Dermis blood vessel endothelial cell (primary cell): ENCODE data around the gene VEPH1. TPM values are rescaled to one million over a fixed set of nuclear protein-coding genes. Genes with fewer than 3 reads are reported as not detected.
"Not testable (repeated sequence)": the region's sequence is repeated elsewhere in the genome, so short reads cannot be mapped to it uniquely, and the experiment has no call there.

Experiments used
- DNase-seq: peaks from one replicate; pipeline ENCODE4 v3.0.0; 2010
- total RNA-seq: library from RNA; depleted of rRNA; stranded (reverse); fragments of >200 nt; gene quantifications from 2 replicates; pipeline ENCODE4 v1.2.3, GENCODE V29; 2014

The VEPH1 gene
- total RNA-seq, 1 donor from 2014 or later, result 8.2 TPM

GRCh38 chr3:157336252-157337009, 166.8 kb downstream of the VEPH1 start:
- DNase-seq, result no peak

GRCh38 chr3:157335233-157336076, 167.8 kb downstream of the VEPH1 start:
- peak; percentile 99 for DNase-seq

GRCh38 chr3:157333551-157333991, 169.6 kb downstream of the VEPH1 start:
- DNase-seq, result no peak

DNA sequence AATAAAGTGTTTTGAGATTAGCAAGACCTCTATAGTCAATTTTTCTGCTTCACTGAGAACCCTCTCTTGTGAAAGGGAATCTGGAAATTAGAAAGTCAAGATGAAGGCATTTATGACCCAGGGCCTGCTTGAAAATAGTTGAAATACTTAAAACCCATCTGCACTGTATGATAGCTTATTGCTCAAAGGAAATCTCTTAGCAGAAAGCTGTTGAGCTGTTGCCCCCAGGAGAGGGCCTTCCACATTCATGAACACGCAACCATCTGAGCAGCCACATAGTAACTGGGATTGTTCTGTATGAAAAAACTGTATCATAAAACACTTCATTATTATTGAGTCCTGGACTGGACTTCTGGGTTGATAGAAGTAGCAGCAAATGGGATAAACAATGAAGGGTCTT, 173.0 kb downstream of the VEPH1 start:
- DNase-seq, result no peak

- no peak for DNase-seq
These were observed 173.7 kb downstream of the VEPH1 start for GRCh38 chr3:157329551-157329950.

- no peak for DNase-seq
These were observed 175.4 kb downstream of the VEPH1 start for GRCh38 chr3:157327837-157328236.

GRCh38 chr3:157327018-157327417, 176.2 kb downstream of the VEPH1 start:
- DNase-seq, result no peak

- not testable (repeated sequence) for DNase-seq
These were observed 178.3 kb downstream of the VEPH1 start for GRCh38 chr3:157324869-157325268.

DNA sequence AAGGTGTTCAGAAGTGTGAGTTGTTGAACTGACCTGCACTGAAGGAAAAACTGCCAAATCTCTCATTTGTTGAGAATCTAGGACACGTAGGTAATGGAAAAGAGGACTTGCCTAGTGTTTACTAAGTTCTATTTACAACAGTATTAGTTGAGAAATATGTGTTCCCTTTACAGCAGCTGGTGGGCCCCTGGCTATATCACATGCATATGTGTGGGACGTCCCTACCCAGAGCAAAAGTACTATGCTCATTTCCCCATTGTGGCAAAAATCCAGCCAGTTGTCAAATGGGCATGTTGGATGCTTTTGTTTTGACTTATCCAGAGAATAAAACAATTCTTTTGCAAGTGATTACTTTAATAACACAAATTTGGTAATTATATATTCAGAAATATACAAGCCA, 179.9 kb downstream of the VEPH1 start:
- no peak for DNase-seq

GRCh38 chr3:157319672-157320071, 183.5 kb downstream of the VEPH1 start:
- DNase-seq, result no peak

DNA sequence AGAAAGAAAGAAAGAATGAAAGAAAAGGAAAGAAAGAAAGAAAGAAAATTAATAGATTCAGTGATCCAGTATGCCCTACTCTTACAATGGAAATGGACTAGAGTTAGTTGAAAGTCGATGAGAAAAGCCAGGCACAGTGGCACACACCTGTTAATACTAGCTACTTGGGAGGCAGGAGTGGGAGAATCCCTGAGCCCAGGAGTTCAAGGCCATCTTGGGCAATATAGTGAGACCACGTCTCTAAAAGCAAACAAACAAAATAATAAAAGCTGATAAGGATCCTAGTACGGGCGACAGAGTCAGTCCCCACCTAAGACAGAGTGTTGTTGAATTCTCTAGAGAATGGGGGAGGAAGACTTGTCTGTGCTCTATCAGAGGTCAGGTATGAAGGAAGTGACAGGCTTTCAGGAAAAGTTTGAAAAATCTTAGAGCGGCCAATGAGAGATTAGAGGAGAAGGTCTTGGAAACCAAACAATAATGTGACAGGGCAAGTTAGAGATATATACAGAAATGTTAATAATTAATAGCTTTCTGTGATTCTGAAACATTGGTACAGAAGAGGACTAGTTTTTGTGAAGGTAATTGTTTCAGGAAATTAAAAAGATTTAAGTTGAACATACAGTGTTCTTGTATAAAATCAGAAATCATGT, 184.5 kb downstream of the VEPH1 start:
- DNase-seq, result no peak

DNA sequence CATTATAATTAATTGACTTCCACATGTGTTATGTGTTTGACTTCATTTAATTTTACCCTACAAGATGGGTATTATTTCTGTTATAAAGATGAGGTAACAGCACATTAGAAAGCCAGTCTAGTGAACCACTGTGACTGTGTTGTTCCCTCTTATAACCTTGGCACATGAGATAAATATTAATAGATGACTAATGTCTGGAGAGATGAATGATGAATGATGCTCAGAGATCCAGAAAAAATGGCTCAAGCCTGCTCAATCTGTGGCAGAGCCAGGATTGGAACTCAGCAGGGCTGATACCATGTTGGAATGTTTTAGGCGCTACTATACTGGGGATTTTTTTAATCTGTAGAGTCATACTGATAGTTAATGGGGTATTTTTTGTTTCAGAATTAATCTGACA, 185.3 kb downstream of the VEPH1 start:
- no peak for DNase-seq

DNA sequence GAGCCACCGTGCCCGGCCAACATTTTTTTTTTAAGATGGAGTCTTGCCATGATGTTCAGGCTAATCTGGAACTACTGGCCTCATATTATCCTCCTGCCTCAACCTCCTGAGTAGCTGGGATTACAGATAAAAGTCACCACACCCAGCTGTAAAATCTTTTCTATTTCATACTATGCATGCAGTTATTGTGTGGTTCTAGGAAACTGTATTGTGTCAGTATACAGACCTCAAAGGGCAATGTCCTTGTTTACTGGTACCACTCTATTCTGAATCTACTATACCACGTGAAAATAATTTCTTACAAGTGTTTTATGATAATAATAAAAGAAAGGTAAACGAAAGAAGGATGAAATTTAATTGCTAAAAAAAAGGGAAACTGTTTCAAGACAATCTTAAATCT, 190.0 kb downstream of the VEPH1 start:
- DNase-seq, result no peak

DNA sequence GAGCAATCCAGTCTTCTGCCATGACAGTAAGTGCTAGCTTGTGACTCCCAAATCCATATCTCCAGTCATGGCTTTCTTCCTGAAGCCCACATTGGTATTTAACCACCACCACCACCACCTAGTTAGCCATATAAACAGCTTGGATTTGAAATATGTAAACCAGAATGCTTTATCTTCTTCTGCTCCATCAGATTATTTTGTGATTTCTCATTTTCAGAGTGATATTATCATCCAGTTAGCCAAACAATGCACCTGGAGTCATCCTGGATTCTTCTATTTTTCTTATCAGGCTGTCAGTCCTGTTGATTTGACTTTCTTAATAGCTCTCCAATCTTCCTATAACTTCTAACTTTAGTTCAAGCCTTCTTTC, 190.9 kb downstream of the VEPH1 start:
- no peak for DNase-seq

- peak; percentile 65 for DNase-seq
These were observed 191.4 kb downstream of the VEPH1 start for GRCh38 chr3:157311633-157312375.

- DNase-seq, result no peak
These were observed 192.7 kb downstream of the VEPH1 start for GRCh38 chr3:157310329-157311052.

DNA sequence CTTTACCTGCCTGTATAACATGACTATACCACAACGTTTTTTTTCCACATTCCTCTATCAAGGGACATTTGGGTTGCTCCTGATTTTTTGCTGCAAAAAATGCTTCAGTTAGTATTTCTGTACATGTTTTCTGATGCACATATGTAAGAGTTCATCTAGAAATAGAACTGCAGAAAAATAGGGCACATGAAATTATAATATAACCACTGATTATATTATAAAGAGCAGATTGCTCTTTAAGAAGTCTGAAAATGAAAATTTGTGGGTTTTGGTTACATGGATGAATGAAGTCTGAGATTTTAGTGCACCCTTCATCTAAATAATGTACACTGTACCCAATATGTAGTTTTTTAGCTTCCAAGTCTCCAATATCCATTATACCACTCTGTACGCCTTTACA, 196.7 kb downstream of the VEPH1 start:
- DNase-seq, result no peak

DNA sequence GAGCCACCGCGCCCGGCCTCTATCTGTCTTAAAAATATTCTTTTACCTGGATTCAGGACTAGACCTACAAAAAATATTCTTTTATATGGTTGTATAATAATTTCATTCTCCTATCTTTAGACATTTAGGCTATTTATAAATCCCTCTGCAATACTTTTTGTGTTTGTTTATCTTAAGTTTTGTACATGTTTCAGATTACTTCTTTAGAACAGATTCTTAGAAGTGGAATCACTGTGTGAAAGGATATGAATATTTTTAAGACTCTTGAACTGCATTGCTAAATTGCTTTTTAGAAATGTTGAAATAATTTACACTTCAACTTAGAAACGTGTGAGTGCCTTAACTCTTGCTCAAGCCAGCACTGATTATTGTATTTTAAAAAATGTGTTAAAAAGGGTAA, 197.8 kb downstream of the VEPH1 start:
- DNase-seq, result no peak

- no peak for DNase-seq
These were observed 201.5 kb downstream of the VEPH1 start for GRCh38 chr3:157301755-157302154.

- no peak for DNase-seq
These were observed 202.1 kb downstream of the VEPH1 start for GRCh38 chr3:157300981-157301663.

- no peak for DNase-seq
These were observed 203.1 kb downstream of the VEPH1 start for GRCh38 chr3:157300094-157300493.
